Measurements from ENCODE around the gene EEF1G. TPM values are rescaled to one million over a fixed set of nuclear protein-coding genes. Genes with fewer than 3 reads are reported as not detected.

Gene EEF1G
- total and polyA plus RNA-seq, 4 donors = 787 to 1,857 (median 1,119) TPM

DNA sequence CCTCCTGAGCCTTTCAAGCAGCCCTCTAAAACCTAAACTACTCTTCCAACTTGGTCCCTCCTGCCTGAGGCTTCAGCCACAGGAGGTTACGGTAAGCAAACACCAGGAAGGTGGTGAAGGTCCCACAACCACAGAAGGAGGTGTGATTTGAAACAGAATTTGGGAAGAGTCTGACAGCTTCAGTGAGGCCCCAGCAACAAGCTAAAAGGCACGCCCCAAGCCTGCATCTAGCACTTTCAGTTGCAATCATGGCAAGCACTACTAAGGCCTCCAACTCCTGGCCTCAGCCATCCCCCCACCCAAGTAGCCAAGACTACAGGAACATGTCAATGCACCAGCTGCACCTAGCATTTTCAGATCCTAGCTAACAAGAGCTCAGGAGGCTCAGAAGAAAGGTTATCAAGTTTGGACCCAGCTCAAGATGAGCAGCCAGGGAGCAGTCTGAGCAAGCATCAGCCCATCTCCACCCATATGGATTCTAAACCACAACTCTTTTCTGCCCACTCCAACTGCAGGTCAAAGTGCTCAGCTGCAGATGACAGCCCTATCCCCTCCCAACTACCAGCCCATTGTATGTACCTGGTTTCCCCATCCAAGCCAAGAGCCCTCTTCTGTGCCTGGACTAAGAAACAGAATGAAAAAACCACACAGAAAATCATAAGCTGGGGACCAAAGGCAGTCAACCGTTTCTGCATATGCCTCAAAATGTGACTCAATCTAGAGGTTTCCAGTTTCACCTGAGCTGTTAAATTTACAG is 16.6 kb downstream of the EEF1G start:
- Histone ChIP-seq H3K4me1 (ENCODE audit: control insufficient read depth in 1 of 2, insufficient read depth in 2 of 2, low read length in 2 of 2) (peaks cover 2 to 5% of the 10 kb centered on the region in 2 donors), H3K27ac (ENCODE audit: low read depth in 1 of 2, low read length in 2 of 2) (peak overlapping the region; percentile 71 to 82), H3K4me3 (ENCODE audit: low read length in 2 of 2) (no peak overlapping the region), H3K36me3 (ENCODE audit: control insufficient read depth in 1 of 2, insufficient read depth in 2 of 2, low read length in 1 of 2) (peaks cover 0 to 4% of the 10 kb centered on the region in 2 donors), H3K27me3 (ENCODE audit: control insufficient read depth in 1 of 2, insufficient read depth in 2 of 2, low read length in 1 of 2) (no peaks in the 10 kb centered on the region), H3K9me3 (ENCODE audit: control insufficient read depth, low read length) (no peaks in the 10 kb centered on the region)
- WGBS, 2 donors = 48 to 54% methylated on average over 3 of the region's 3 CpGs
- no peak for ATAC-seq (ENCODE audit: low FRiP score)
- DNase-seq = peak in 1 of 2 donors; percentile 48
- intact Hi-C loops (cut with DNase I) = loop anchor here in 1 of 2 donors (5.0 kb wide), 1 partner anchor 155 kb away; no protein-coding TSS in a partner anchor

DNA sequence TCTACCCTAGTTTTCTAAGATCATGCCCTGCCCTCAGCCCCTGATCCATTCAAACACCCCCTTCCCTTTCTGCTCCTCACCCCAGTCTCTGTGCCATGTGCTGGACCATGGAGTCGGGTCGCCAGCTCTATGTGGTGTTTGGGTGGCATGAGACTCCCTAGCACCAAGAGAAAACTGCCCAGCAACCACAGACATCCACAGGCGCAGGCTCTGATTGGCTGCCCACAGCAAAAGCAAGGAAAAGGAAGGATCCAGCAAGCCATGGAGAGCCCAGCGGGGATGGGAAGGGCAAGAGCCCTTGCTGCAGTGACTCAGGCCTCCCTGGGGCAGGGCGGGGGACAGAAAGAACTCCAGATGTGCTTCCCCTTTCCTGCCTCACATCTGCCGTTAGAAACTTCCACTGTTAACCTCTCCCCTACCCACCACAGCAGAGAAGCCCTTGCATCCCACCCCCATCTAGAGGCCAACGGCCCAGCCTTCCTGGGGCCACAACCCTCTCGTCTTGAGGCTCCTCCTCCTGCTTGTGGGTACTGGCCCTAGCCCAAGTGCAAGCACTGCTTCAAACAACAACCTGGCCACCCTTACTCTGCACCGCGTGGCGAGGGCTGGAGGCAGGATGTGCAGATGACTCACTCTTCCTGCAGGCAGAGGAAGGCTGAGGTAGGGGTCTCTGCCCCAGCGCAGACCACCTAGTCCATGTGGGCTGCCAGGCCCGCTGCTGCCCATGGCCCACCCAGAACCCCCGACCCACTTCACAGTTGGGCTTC is 17.4 kb downstream of the EEF1G start:
- Histone ChIP-seq H3K4me1 (ENCODE audit: control insufficient read depth in 1 of 2, insufficient read depth in 2 of 2, low read length in 2 of 2) (peaks cover 2 to 5% of the 10 kb centered on the region in 2 donors), H3K4me3 (ENCODE audit: low read length in 2 of 2) (no peak overlapping the region), H3K27me3 (ENCODE audit: control insufficient read depth in 1 of 2, insufficient read depth in 2 of 2, low read length in 1 of 2) (no peaks in the 10 kb centered on the region), H3K9me3 (ENCODE audit: control insufficient read depth, low read length) (no peaks in the 10 kb centered on the region), H3K36me3 (ENCODE audit: control insufficient read depth in 1 of 2, insufficient read depth in 2 of 2, low read length in 1 of 2) (peaks cover 0 to 4% of the 10 kb centered on the region in 2 donors), H3K27ac (ENCODE audit: low read depth in 1 of 2, low read length in 2 of 2) (peak overlapping the region; percentile 71 to 83)
- 5% methylated on average over 14 of the region's 14 CpGs for WGBS, 2 donors
- intact Hi-C loops (cut with DNase I) = loop anchor here in 1 of 2 donors (5.0 kb wide), 1 partner anchor 154 kb away; no protein-coding TSS in a partner anchor
- DNase-seq (peak; percentile 95 to 96), ATAC-seq (ENCODE audit: low FRiP score) (peak; percentile 81)

DNA sequence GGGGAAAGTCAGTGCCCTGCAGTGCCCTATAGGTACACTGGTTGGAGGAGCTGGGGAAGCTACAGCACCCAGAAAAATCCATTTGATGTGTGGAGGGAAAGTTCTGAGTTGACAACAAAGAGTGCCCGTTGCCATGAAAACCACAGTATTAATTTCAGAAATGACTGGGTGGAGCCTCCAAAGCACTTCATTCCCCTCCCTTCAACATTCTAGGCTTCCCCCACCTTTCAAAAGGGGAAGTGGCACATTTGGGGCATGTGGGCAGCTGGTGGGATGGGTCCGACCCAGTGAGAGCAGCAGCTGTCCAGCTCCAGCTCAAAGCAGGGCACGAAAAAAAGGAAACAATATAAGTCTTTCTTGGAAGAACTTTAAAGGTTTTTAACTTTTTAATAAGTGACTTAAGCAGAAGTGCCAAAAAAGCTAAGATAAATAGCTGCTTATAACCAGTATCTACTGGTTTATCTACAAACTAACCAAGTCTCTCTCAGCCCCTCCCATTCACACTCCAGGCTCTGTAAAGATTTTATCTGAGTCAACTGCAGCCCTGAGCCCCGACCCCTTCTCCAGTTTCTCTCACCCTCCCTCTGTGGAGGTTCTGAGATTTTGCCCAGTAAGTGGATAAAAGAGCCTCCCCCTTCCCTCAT is 18.1 kb downstream of the EEF1G start:
- Histone ChIP-seq H3K4me3 (ENCODE audit: low read length in 2 of 2) (no peak overlapping the region), H3K36me3 (ENCODE audit: control insufficient read depth in 1 of 2, insufficient read depth in 2 of 2, low read length in 1 of 2) (peaks cover 0 to 4% of the 10 kb centered on the region in 2 donors), H3K27ac (ENCODE audit: low read depth in 1 of 2, low read length in 2 of 2) (peak overlapping the region; percentile 51 to 83), H3K4me1 (ENCODE audit: control insufficient read depth in 1 of 2, insufficient read depth in 2 of 2, low read length in 2 of 2) (peaks cover 0 to 5% of the 10 kb centered on the region in 2 donors), H3K27me3 (ENCODE audit: control insufficient read depth in 1 of 2, insufficient read depth in 2 of 2, low read length in 1 of 2) (no peaks in the 10 kb centered on the region), H3K9me3 (ENCODE audit: control insufficient read depth, low read length) (no peaks in the 10 kb centered on the region)
- WGBS, 2 donors = 17 to 18% methylated on average over 4 of the region's 4 CpGs
- peak in 1 of 2 donors; percentile 80 for DNase-seq
- intact Hi-C loops (cut with DNase I) = loop anchor here in 1 of 2 donors (5.0 kb wide), 1 partner anchor 153 kb away; no protein-coding TSS in a partner anchor
- ATAC-seq (ENCODE audit: low FRiP score) = no peak

DNA sequence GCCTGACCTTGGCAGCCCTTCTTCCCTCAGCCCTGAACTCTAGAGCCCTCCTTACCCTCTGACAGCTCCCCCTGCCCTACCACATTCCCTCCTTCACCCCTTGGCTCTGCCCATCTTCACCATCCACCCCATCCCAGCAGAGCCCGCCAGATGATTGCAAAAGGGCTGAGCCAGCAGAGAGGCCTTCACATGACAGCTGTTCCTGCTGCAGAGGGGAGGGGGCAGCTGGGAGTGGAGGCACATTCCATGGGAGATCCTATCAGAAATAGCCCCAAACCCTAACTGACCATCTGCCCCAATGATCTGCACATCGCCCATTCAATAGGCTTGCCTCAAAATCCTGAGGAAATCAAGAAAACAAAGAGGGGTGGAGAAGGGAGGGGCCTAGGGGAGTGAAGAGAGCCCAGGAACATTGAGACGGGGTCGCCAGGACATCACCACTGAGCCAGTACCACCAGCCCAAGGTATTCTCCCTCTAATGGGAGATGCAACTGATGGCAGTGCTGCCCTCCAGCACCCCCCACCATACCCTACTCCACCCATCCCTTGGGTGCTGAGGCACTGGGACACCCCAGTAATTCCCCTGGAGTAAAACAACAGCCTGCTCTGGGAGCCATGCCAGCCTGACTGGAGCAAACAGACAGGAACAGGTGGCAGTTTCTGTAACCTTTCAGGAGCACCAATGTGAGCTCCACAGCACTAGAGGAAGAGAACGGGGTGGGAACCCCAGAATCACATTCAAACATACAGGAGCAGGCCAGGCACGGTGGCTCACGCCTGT is 19.1 kb downstream of the EEF1G start:
- no peak overlapping the region for H3K4me3 ChIP-seq (ENCODE audit: low read length in 2 of 2)
- peak overlapping the region; percentile 32 to 84 for H3K27ac ChIP-seq (ENCODE audit: low read depth in 1 of 2, low read length in 2 of 2)
- ATAC-seq (ENCODE audit: low FRiP score) (no peak), DNase-seq (peak in 1 of 2 donors; percentile 58)
- intact Hi-C loops (cut with DNase I) = loop anchor here in 1 of 2 donors (5.0 kb wide), 1 partner anchor 152 kb away; no protein-coding TSS in a partner anchor
- H3K4me1 ChIP-seq (ENCODE audit: control insufficient read depth in 1 of 2, insufficient read depth in 2 of 2, low read length in 2 of 2) = peaks cover 0 to 5% of the 10 kb centered on the region in 2 donors
- no peaks in the 10 kb centered on the region for H3K27me3 ChIP-seq (ENCODE audit: control insufficient read depth in 1 of 2, insufficient read depth in 2 of 2, low read length in 1 of 2)
- H3K9me3 ChIP-seq (ENCODE audit: control insufficient read depth, low read length) = no peaks in the 10 kb centered on the region
- WGBS, 2 donors = 88 to 93% methylated on average over 7 of the region's 7 CpGs
- peaks cover 0 to 4% of the 10 kb centered on the region in 2 donors for H3K36me3 ChIP-seq (ENCODE audit: control insufficient read depth in 1 of 2, insufficient read depth in 2 of 2, low read length in 1 of 2)

DNA sequence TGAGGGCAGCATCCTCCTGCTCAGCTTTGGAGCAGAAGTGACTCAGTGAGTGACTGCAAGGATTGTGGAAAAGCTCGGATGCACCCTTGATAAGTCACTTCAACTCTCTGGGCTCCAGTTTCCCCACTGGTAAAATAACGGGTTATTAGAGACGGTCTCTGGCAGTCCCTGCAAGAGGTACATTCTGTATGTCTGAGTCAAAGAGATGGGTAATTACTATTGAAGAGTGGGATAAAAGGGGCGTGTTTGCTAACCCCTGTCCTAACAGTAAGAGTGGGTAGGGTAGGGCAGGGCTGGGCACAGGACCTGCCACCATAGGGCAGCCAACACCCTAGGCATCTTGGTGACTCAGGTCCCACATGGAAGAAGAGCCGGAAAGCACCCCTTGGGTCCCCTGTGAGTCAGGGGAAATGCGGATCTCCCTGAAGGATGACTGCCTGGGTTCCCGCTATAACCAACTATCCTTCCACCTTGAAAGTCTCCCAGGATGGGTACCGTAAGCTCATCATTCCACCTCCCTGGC is 19.8 kb downstream of the EEF1G start:
- Histone ChIP-seq H3K4me3 (ENCODE audit: low read length in 2 of 2) (no peak overlapping the region), H3K27ac (ENCODE audit: low read depth in 1 of 2, low read length in 2 of 2) (peak overlapping the region; percentile 32 to 84), H3K36me3 (ENCODE audit: control insufficient read depth in 1 of 2, insufficient read depth in 2 of 2, low read length in 1 of 2) (peaks cover 0 to 2% of the 10 kb centered on the region in 2 donors), H3K4me1 (ENCODE audit: control insufficient read depth in 1 of 2, insufficient read depth in 2 of 2, low read length in 2 of 2) (peaks cover 0 to 5% of the 10 kb centered on the region in 2 donors), H3K9me3 (ENCODE audit: control insufficient read depth, low read length) (no peaks in the 10 kb centered on the region), H3K27me3 (ENCODE audit: control insufficient read depth in 1 of 2, insufficient read depth in 2 of 2, low read length in 1 of 2) (no peaks in the 10 kb centered on the region)
- DNase-seq (peak in 1 of 2 donors; percentile 45), ATAC-seq (ENCODE audit: low FRiP score) (no peak)
- intact Hi-C loops (cut with DNase I) = no loop called here
- 56 to 62% methylated on average over 7 to 8 of the region's 8 CpGs for WGBS, 2 donors

DNA sequence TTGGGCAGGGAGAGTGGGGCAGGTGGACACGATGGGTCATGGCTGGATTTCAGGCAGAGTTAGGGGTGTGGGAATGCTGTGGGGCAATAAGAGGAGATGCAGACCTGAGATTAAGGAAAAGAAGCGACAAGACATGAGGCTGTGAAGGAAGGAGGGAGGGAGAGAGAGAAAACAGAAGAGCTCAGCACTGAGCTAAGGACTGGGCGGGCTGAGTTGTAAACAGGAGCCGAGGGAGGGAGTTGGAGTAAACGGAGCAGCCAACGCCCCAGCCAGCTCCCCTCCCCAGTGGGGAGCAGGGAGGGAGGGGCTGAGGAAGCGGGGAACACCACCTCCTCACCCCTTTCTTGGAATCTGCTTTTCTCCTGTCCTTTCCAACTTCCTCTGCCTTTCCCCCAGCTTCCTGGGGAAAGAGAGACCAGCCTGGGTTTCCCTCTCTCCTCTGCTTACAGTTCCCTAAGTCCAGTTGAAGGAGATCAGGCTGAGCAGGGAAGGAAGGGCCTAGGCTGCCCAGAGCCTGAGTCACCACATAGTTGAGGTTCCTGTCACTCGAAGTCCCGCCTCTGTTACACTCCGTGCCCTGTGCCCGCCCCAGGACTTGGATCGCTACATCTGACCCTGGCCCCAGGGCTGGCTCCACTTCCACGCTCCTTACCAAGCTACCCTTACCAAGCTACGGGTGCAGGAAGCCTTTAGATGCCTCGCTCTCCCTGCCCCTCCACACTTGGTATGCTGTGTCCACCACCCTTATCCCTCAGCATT is 20.4 kb downstream of the EEF1G start:
- intact Hi-C loops (cut with DNase I) = no loop called here
- Histone ChIP-seq H3K4me1 (ENCODE audit: control insufficient read depth in 1 of 2, insufficient read depth in 2 of 2, low read length in 2 of 2) (peaks cover 0 to 5% of the 10 kb centered on the region in 2 donors), H3K27ac (ENCODE audit: low read depth in 1 of 2, low read length in 2 of 2) (peak overlapping the region; percentile 98 to 100), H3K9me3 (ENCODE audit: control insufficient read depth, low read length) (no peaks in the 10 kb centered on the region), H3K4me3 (ENCODE audit: low read length in 2 of 2) (no peak overlapping the region), H3K36me3 (ENCODE audit: control insufficient read depth in 1 of 2, insufficient read depth in 2 of 2, low read length in 1 of 2) (no peaks in the 10 kb centered on the region), H3K27me3 (ENCODE audit: control insufficient read depth in 1 of 2, insufficient read depth in 2 of 2, low read length in 1 of 2) (no peaks in the 10 kb centered on the region)
- WGBS, 2 donors = 0% methylated on average over 14 to 15 of the region's 15 CpGs
- peak; percentile 94 for DNase-seq
- peak; percentile 91 for ATAC-seq (ENCODE audit: low FRiP score)

DNA sequence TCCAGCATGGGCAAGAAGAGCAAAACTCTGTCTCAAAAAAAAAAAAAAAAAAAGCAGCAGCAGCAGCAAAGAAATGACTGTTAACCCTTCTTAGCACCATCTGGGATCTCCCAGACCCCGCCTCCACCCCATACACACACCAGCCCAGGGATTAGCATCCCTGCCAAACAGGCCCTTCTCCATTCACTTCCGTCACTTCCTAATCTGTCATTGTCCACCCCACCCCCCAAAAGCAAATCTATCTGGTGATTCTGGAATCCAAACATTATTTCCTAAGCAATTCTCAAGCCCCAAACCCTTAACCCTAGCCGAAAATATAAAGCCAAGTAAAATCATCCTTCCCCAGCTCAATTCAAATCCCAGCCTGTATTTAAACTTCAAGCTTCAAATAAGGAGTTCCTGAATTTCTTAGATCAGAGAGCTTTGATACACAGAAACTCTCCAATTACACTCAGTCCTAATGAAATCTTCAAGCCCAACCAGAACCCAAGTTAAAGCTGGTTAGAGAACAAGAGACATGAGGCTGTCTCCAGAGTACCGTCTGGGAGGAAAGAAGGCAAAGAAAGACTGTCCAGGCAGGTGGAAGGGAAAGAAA is 21.1 kb downstream of the EEF1G start:
- intact Hi-C loops (cut with DNase I) = no loop called here
- ATAC-seq (ENCODE audit: low FRiP score) (no peak), DNase-seq (no peak)
- H3K27ac ChIP-seq (ENCODE audit: low read depth in 1 of 2, low read length in 2 of 2) = peak overlapping the region; percentile 98 to 100
- H3K9me3 ChIP-seq (ENCODE audit: control insufficient read depth, low read length) = no peaks in the 10 kb centered on the region
- peaks cover 0 to 5% of the 10 kb centered on the region in 2 donors for H3K4me1 ChIP-seq (ENCODE audit: control insufficient read depth in 1 of 2, insufficient read depth in 2 of 2, low read length in 2 of 2)
- WGBS, 2 donors = 21 to 22% methylated on average over 4 of the region's 4 CpGs
- H3K27me3 ChIP-seq (ENCODE audit: control insufficient read depth in 1 of 2, insufficient read depth in 2 of 2, low read length in 1 of 2) = no peaks in the 10 kb centered on the region
- H3K36me3 ChIP-seq (ENCODE audit: control insufficient read depth in 1 of 2, insufficient read depth in 2 of 2, low read length in 1 of 2) = no peaks in the 10 kb centered on the region
- no peak overlapping the region for H3K4me3 ChIP-seq (ENCODE audit: low read length in 2 of 2)

All from aorta (tissue), 5 donors.